ENCODE measurements around the gene RAET1E.

The RAET1E gene

DNA sequence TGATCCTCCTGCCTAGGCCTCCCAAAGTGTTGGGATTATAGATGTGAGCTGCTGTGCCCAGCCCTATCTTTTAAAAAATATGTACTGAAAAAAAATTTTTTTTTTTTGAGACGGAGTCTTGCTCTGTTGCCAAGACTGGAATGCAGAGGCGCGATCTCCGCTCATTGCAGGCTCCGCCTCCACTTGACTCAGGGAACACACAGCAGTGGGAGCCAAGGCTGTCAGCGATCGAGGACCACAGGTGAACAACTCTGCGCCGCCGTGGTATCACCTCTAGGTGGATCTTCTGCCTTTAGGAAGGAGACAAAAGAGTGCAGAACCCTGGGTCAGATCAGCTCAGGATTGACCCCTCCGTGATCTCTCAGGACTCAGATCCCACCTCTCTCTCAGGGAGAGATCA is 13.7 kb downstream of the RAET1E start:
- no peak for DNase-seq
- Histone ChIP-seq H3K4me1 (ENCODE audit: low read length) (no peaks in the 10 kb centered on the region), H2AFZ (ENCODE audit: low read length) (no peak overlapping the region), H3K27me3 (replicated peaks; ENCODE audit: insufficient read depth, low read length) (peaks cover 33% of the 10 kb centered on the region), H3K27ac (ENCODE audit: low read length) (no peak overlapping the region), H3K9ac (ENCODE audit: low read length) (no peak overlapping the region), H4K20me1 (ENCODE audit: insufficient read depth, low read length) (no peaks in the 10 kb centered on the region), H3K4me3 (ENCODE audit: low read length) (no peak overlapping the region), H3K9me3 (replicated peaks; ENCODE audit: insufficient read depth, low read length) (no peaks in the 10 kb centered on the region), H3K9me2 (replicated peaks; ENCODE audit: insufficient read depth, low read length) (no peaks in the 10 kb centered on the region), H3F3A (ENCODE audit: insufficient read depth, low read length) (no peaks in the 10 kb centered on the region), H3K36me3 (replicated peaks; ENCODE audit: insufficient read depth, low read length) (no peaks in the 10 kb centered on the region), H3K4me2 (ENCODE audit: low read depth, low read length) (no peak overlapping the region), H3K79me2 (ENCODE audit: low read length) (no peaks in the 10 kb centered on the region)
- TF ChIP-seq, protein P1, sequence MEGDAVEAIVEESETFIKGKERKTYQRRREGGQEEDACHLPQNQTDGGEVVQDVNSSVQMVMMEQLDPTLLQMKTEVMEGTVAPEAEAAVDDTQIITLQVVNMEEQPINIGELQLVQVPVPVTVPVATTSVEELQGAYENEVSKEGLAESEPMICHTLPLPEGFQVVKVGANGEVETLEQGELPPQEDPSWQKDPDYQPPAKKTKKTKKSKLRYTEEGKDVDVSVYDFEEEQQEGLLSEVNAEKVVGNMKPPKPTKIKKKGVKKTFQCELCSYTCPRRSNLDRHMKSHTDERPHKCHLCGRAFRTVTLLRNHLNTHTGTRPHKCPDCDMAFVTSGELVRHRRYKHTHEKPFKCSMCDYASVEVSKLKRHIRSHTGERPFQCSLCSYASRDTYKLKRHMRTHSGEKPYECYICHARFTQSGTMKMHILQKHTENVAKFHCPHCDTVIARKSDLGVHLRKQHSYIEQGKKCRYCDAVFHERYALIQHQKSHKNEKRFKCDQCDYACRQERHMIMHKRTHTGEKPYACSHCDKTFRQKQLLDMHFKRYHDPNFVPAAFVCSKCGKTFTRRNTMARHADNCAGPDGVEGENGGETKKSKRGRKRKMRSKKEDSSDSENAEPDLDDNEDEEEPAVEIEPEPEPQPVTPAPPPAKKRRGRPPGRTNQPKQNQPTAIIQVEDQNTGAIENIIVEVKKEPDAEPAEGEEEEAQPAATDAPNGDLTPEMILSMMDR (IDR thresholded peaks at IDR 0.05; ENCODE audit: low read length), result no peak
- TF ChIP-seq EZH2 (optimal IDR thresholded peaks at IDR 0.05; ENCODE audit: low read depth, low read length) (no peak), EZH2phosphoT487 (IDR thresholded peaks at IDR 0.05; ENCODE audit: low read length) (no peak)

DNA sequence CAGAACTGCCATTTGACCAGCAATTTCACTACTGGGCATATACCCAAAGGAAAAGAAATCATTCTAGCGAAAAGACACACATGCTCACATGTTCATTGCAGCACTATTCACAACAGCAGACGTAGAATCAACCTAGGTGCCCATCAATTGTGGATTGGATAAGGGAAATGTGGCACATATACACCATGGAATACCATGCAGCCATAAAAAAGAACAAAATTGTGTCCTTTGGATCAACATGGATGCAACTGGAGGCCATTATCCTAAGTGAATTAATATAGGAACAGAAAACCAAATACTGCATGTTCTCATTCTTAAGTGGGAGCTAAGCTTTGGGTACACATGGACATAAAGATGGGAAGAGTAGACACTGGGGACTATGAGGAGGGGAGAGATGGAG is 16.1 kb downstream of the RAET1E start:
- H3F3A ChIP-seq (ENCODE audit: insufficient read depth, low read length), result no peaks in the 10 kb centered on the region
- H3K79me2 ChIP-seq (ENCODE audit: low read length), result no peaks in the 10 kb centered on the region
- H3K4me1 ChIP-seq (ENCODE audit: low read length), result no peaks in the 10 kb centered on the region
- no peaks in the 10 kb centered on the region for H3K9me2 ChIP-seq (replicated peaks; ENCODE audit: insufficient read depth, low read length)
- H3K4me2 ChIP-seq (ENCODE audit: low read depth, low read length), result no peak overlapping the region
- TF ChIP-seq, protein P1 (IDR thresholded peaks at IDR 0.05; ENCODE audit: low read length), result no peak
- TF ChIP-seq EZH2phosphoT487 (IDR thresholded peaks at IDR 0.05; ENCODE audit: low read length), result no peak
- TF ChIP-seq EZH2 (optimal IDR thresholded peaks at IDR 0.05; ENCODE audit: low read depth, low read length), result no peak
- H3K9me3 ChIP-seq (replicated peaks; ENCODE audit: insufficient read depth, low read length), result no peaks in the 10 kb centered on the region
- peaks cover 17% of the 10 kb centered on the region for H3K27me3 ChIP-seq (replicated peaks; ENCODE audit: insufficient read depth, low read length)
- H3K9ac ChIP-seq (ENCODE audit: low read length), result no peak overlapping the region
- no peaks in the 10 kb centered on the region for H4K20me1 ChIP-seq (ENCODE audit: insufficient read depth, low read length)
- no peak for DNase-seq
- no peak overlapping the region for H2AFZ ChIP-seq (ENCODE audit: low read length)
- H3K4me3 ChIP-seq (ENCODE audit: low read length), result no peak overlapping the region
- no peak overlapping the region for H3K27ac ChIP-seq (ENCODE audit: low read length)
- no peaks in the 10 kb centered on the region for H3K36me3 ChIP-seq (replicated peaks; ENCODE audit: insufficient read depth, low read length)

DNA sequence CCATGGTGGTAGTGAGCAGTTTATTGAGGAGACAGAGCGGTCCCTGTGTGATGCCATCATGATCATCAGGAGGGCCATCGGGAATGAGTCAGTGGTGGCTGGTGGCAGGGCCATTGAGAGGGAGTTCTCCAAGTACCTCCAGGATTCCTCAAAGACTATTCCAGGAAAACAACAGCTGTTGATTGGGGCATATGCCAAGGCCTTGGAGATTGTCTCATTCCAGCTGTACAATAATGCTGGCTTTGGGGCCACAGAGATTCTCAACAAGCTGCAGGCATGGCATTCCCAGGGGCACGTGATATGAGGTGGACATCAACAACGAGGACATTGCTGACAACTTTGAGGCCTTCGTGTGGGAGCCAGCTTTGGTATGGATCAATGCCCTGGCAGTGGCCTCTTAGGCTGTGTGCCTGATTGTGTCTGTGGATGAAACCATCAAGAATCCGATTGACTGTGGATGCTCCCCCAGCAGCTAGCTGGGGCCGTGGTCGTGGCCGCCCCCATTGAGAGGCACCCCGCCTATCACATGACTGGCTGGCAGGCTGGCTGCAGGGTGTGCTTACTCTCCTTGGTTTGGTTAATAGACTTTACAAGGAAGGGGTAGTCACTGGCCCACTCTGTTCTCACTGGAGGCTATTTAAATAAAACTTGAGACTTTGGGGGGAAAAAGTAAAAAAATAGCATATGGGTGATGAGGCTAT is 16.7 kb downstream of the RAET1E start:
- no peak overlapping the region for H3K9ac ChIP-seq (ENCODE audit: low read length)
- H3K9me2 ChIP-seq (replicated peaks; ENCODE audit: insufficient read depth, low read length), result no peaks in the 10 kb centered on the region
- no peaks in the 10 kb centered on the region for H4K20me1 ChIP-seq (ENCODE audit: insufficient read depth, low read length)
- DNase-seq, result no peak
- H3K9me3 ChIP-seq (replicated peaks; ENCODE audit: insufficient read depth, low read length), result no peaks in the 10 kb centered on the region
- H3K4me2 ChIP-seq (ENCODE audit: low read depth, low read length), result no peak overlapping the region
- H2AFZ ChIP-seq (ENCODE audit: low read length), result no peak overlapping the region
- no peak overlapping the region for H3K27ac ChIP-seq (ENCODE audit: low read length)
- no peaks in the 10 kb centered on the region for H3K4me1 ChIP-seq (ENCODE audit: low read length)
- H3K4me3 ChIP-seq (ENCODE audit: low read length), result no peak overlapping the region
- H3K79me2 ChIP-seq (ENCODE audit: low read length), result no peaks in the 10 kb centered on the region
- no peaks in the 10 kb centered on the region for H3F3A ChIP-seq (ENCODE audit: insufficient read depth, low read length)
- TF ChIP-seq EZH2 (optimal IDR thresholded peaks at IDR 0.05; ENCODE audit: low read depth, low read length), result no peak
- TF ChIP-seq, protein P1 (IDR thresholded peaks at IDR 0.05; ENCODE audit: low read length), result no peak
- no peak for TF ChIP-seq EZH2phosphoT487 (IDR thresholded peaks at IDR 0.05; ENCODE audit: low read length)
- no peaks in the 10 kb centered on the region for H3K36me3 ChIP-seq (replicated peaks; ENCODE audit: insufficient read depth, low read length)
- peaks cover 14% of the 10 kb centered on the region for H3K27me3 ChIP-seq (replicated peaks; ENCODE audit: insufficient read depth, low read length)
